HEK293 (cell line): ENCODE measurements around the gene SMKR1.

Experiments used
- CTCF ChIA-PET: fragments of 350-600 bp; formaldehyde crosslinking; extraction: SDS; loops from one replicate; lab custom pipeline; 2021; ENCODE audit warnings: antibody characterized with exemption; lab: Yijun Ruan, JAX
- POLR2A ChIA-PET: fragments of 300-600 bp; formaldehyde crosslinking; extraction: SDS; loops from one replicate; lab custom pipeline; 2020; ENCODE audit warnings: antibody characterized with exemption, inconsistent platforms; lab: Yijun Ruan, JAX
- H3K27ac ChIP-seq: fragments of 200-500 bp; sonication (Bioruptor generic); 2 replicates; pipeline ENCODE4 v1.5.1; 2014; ENCODE audit warnings: low read depth, low read length, control low read depth, inconsistent platforms; ENCODE audit errors: extremely low read depth
- H3K36me3 ChIP-seq, 2 experiments: fragments of 200-500 bp in 1 of 2; sonication (Bioruptor generic) in 1 of 2; 1 replicate in 1 of 2; 2 replicates in 1 of 2; pipeline ENCODE4 v1.5.1; 2014 to 2017; ENCODE audit warnings: inconsistent platforms in 2 of 2, low read length in 2 of 2; ENCODE audit not compliant: control insufficient read depth in 2 of 2, insufficient read depth in 1 of 2
- H3K4me1 ChIP-seq: fragments of 200-500 bp; sonication (Bioruptor generic); 2 replicates; pipeline ENCODE4 v1.5.1; 2014; ENCODE audit warnings: mild to moderate bottlenecking, low read length, inconsistent platforms; ENCODE audit not compliant: control insufficient read depth, insufficient read depth
- H3K4me3 ChIP-seq: 2 replicates; pipeline ENCODE4 v1.5.1; 2011; ENCODE audit warnings: low read depth, mild to moderate bottlenecking, control low read depth, low read length, moderate library complexity
- H3K9me3 ChIP-seq: fragments of 200-500 bp; sonication (Bioruptor generic); 2 replicates; pipeline ENCODE4 v1.5.1; 2014; ENCODE audit warnings: low read depth, low read length, inconsistent platforms; ENCODE audit not compliant: control insufficient read depth, insufficient read depth
- ATF2 ChIP-seq: fragments of 450-650 bp; formaldehyde crosslinking; IDR thresholded peaks from 2 replicates; pipeline ENCODE4 v1.5.1; 2016; ENCODE audit warnings: missing biosample characterization, missing genetic modification characterization, low read depth
- GLIS1 ChIP-seq: fragments of 450-650 bp; formaldehyde crosslinking; IDR thresholded peaks from 2 replicates; pipeline ENCODE4 v1.5.1; 2016; ENCODE audit warnings: missing biosample characterization, missing genetic modification characterization
- HOXA7 ChIP-seq: sonication (generic); formaldehyde crosslinking; IDR thresholded peaks from 2 replicates; pipeline ENCODE4 v1.8.1; 2022; ENCODE audit warnings: missing genetic modification reagents, borderline replicate concordance
- KLF9 ChIP-seq: fragments of 450-650 bp; formaldehyde crosslinking; IDR thresholded peaks from 2 replicates; pipeline ENCODE4 v1.5.1; 2016; ENCODE audit warnings: missing biosample characterization, missing genetic modification characterization, low read depth
- PBX3 ChIP-seq: sonication (generic); formaldehyde crosslinking; IDR thresholded peaks from 2 replicates; pipeline ENCODE4 v1.8.1; 2022; ENCODE audit warnings: mild to moderate bottlenecking, moderate library complexity, missing genetic modification reagents
- REST ChIP-seq: fragments of 450-650 bp; formaldehyde crosslinking; IDR thresholded peaks from 2 replicates; pipeline ENCODE4 v1.5.1; 2016; ENCODE audit warnings: missing biosample characterization, missing genetic modification characterization
- WT1 ChIP-seq: fragments of 450-650 bp; formaldehyde crosslinking; IDR thresholded peaks from 2 replicates; pipeline ENCODE4 v1.5.1; 2016; ENCODE audit warnings: missing biosample characterization, missing genetic modification characterization
- ZBTB44 ChIP-seq: fragments of 450-650 bp; IDR thresholded peaks from 2 replicates; pipeline ENCODE4 v1.5.1; 2018; ENCODE audit warnings: missing biosample characterization, mild to moderate bottlenecking, missing genetic modification characterization
- ZFP3 ChIP-seq: fragments of 450-650 bp; formaldehyde crosslinking; IDR thresholded peaks from 2 replicates; pipeline ENCODE4 v1.5.1; 2016; ENCODE audit warnings: low read depth, missing biosample characterization, missing genetic modification characterization
- ZNF112 ChIP-seq: fragments of 450-650 bp; formaldehyde crosslinking; IDR thresholded peaks from 2 replicates; pipeline ENCODE4 v1.5.0; 2017; ENCODE audit warnings: missing biosample characterization, missing genetic modification characterization
- ZNF18 ChIP-seq: fragments of 450-650 bp; formaldehyde crosslinking; IDR thresholded peaks from 2 replicates; pipeline ENCODE4 v1.5.1; 2016; ENCODE audit warnings: missing biosample characterization, missing genetic modification characterization
- ZNF391 ChIP-seq: fragments of 450-650 bp; formaldehyde crosslinking; IDR thresholded peaks from 2 replicates; pipeline ENCODE4 v1.5.1; 2016; ENCODE audit warnings: low read depth, missing biosample characterization, missing genetic modification characterization, borderline replicate concordance
- ZNF529 ChIP-seq: fragments of 450-650 bp; formaldehyde crosslinking; IDR thresholded peaks from 2 replicates; pipeline ENCODE4 v1.5.1; 2017; ENCODE audit warnings: missing genetic modification characterization, missing biosample characterization; ENCODE audit not compliant: insufficient replicate concordance
- ZNF558 ChIP-seq: fragments of 450-650 bp; formaldehyde crosslinking; IDR thresholded peaks from 2 replicates; pipeline ENCODE4 v1.5.1; 2016; ENCODE audit warnings: missing biosample characterization, missing genetic modification characterization
- ZNF560 ChIP-seq: fragments of 450-650 bp; formaldehyde crosslinking; IDR thresholded peaks from 2 replicates; pipeline ENCODE4 v1.5.1; 2017; ENCODE audit warnings: missing biosample characterization, missing genetic modification characterization, borderline replicate concordance
- ZNF624 ChIP-seq: fragments of 450-650 bp; formaldehyde crosslinking; IDR thresholded peaks from 2 replicates; pipeline ENCODE4 v1.5.1; 2017; ENCODE audit warnings: missing biosample characterization, missing genetic modification characterization
- ZNF654 ChIP-seq: fragments of 450-650 bp; formaldehyde crosslinking; IDR thresholded peaks from 2 replicates; pipeline ENCODE4 v1.5.1; 2016; ENCODE audit warnings: low read depth, missing biosample characterization, missing genetic modification characterization
- ZNF707 ChIP-seq: fragments of 450-650 bp; formaldehyde crosslinking; IDR thresholded peaks from 2 replicates; pipeline ENCODE4 v1.5.1; 2016; ENCODE audit warnings: missing biosample characterization, missing genetic modification characterization
- ZNF76 ChIP-seq: fragments of 450-650 bp; formaldehyde crosslinking; IDR thresholded peaks from 2 replicates; pipeline ENCODE4; 2016; ENCODE audit warnings: low read depth, missing biosample characterization, missing genetic modification characterization, borderline replicate concordance
- ZXDB ChIP-seq: fragments of 450-650 bp; formaldehyde crosslinking; IDR thresholded peaks from 2 replicates; pipeline ENCODE4 v1.5.1; 2016; ENCODE audit warnings: missing biosample characterization, missing genetic modification characterization

SMKR1 gene

GRCh38 chr7:129519464-129519863, 17.1 kb downstream of the SMKR1 start:
- H3K4me3 ChIP-seq, result no peak overlapping the region
- H3K9me3 ChIP-seq, result no peaks in the 10 kb centered on the region
- no peaks in the 10 kb centered on the region for H3K36me3 ChIP-seq
- H3K27ac ChIP-seq, result no peak overlapping the region
- no peaks in the 10 kb centered on the region for H3K4me1 ChIP-seq
- ChIA-PET CTCF (no interaction called here), POLR2A (no interaction called here)
- no peak for TF ChIP-seq ZNF624 (tag by site-specific recombination)
- TF ChIP-seq ZBTB44 (tag by site-specific recombination), result no peak
- TF ChIP-seq ZXDB (tag by site-specific recombination), result no peak
- no peak for TF ChIP-seq ZNF112 (tag by site-specific recombination)
- no peak for TF ChIP-seq ZNF391 (tag by site-specific recombination)
- no peak for TF ChIP-seq ZNF558
- no peak for TF ChIP-seq ZNF560 (tag by site-specific recombination)
- no peak for TF ChIP-seq ZNF654
- TF ChIP-seq ATF2, result no peak
- TF ChIP-seq ZNF76 (tag by site-specific recombination), result no peak
- no peak for TF ChIP-seq HOXA7 (CRISPR knock-in tag)
- no peak for TF ChIP-seq KLF9 (tag by site-specific recombination)

GRCh38 chr7:129522088-129522970, 20.0 kb downstream of the SMKR1 start:
- H3K4me1 ChIP-seq, result no peaks in the 10 kb centered on the region
- ChIA-PET POLR2A (no interaction called here), CTCF (interaction anchor here (1.0 kb wide), 1 partner anchor 51 kb away, joined by 3 read pairs; no protein-coding TSS in a partner anchor)
- no peaks in the 10 kb centered on the region for H3K9me3 ChIP-seq
- H3K27ac ChIP-seq, result no peak overlapping the region
- TF ChIP-seq ZFP3 (no peak), WT1 (no peak), ZNF18 (tag by site-specific recombination) (no peak), ZNF707 (tag by site-specific recombination) (no peak), REST (peak; percentile 95), PBX3 (no peak), ZNF529 (tag by site-specific recombination) (no peak), GLIS1 (tag by site-specific recombination) (no peak)
- H3K4me3 ChIP-seq, result no peak overlapping the region
- H3K36me3 ChIP-seq, result no peaks in the 10 kb centered on the region
